ENCODE data around the gene MORN1.
A peak's percentile ranks its signal among the peaks of the same experiment; 100 is the strongest.

The MORN1 gene

GRCh38 chr1:2402420-2402819 lies 11.1 kb upstream of the MORN1 start:
- no peak for ATAC-seq
- TF ChIP-seq CSDC2 (CRISPR knock-in tag; IDR thresholded peaks at IDR 0.05) (no peak), ARNTL (CRISPR knock-in tag; IDR thresholded peaks at IDR 0.05; ENCODE audit: borderline replicate concordance, low read depth) (no peak), ZNF8 (CRISPR knock-in tag; IDR thresholded peaks at IDR 0.05) (no peak)

GRCh38 chr1:2400950-2401649 lies 9.7 kb upstream of the MORN1 start:
- no peak for TF ChIP-seq CSDC2 (CRISPR knock-in tag; IDR thresholded peaks at IDR 0.05)
- TF ChIP-seq ESRRG (CRISPR knock-in tag; IDR thresholded peaks at IDR 0.05): no peak
- no peak for TF ChIP-seq SNAI2 (CRISPR knock-in tag; IDR thresholded peaks at IDR 0.05)
- ATAC-seq: peak; percentile 15; the same call in 2 of the 3 replicates

- no peak for ATAC-seq
- TF ChIP-seq ZFP3 (CRISPR knock-in tag; IDR thresholded peaks at IDR 0.05) (no peak), CSRNP3 (CRISPR knock-in tag; IDR thresholded peaks at IDR 0.05) (no peak), PPARA (CRISPR knock-in tag; IDR thresholded peaks at IDR 0.05; ENCODE audit: borderline replicate concordance) (no peak), ZFP30 (CRISPR knock-in tag; IDR thresholded peaks at IDR 0.05) (no peak), SNAI2 (CRISPR knock-in tag; IDR thresholded peaks at IDR 0.05) (no peak), CSDC2 (CRISPR knock-in tag; IDR thresholded peaks at IDR 0.05) (no peak), ZNF8 (CRISPR knock-in tag; IDR thresholded peaks at IDR 0.05) (no peak), TOX (CRISPR knock-in tag; IDR thresholded peaks at IDR 0.05; ENCODE audit: borderline replicate concordance) (no peak), GLIS3 (CRISPR knock-in tag; IDR thresholded peaks at IDR 0.05) (no peak), ZNF565 (CRISPR knock-in tag; conservative IDR thresholded peaks at IDR 0.05; ENCODE audit: low read depth) (no peak), TSHZ2 (CRISPR knock-in tag; IDR thresholded peaks at IDR 0.05) (no peak), PATZ1 (CRISPR knock-in tag; IDR thresholded peaks at IDR 0.05; ENCODE audit: borderline replicate concordance) (no peak), TCF4 (CRISPR knock-in tag; IDR thresholded peaks at IDR 0.05; ENCODE audit: borderline replicate concordance) (no peak), POU6F1 (CRISPR knock-in tag; IDR thresholded peaks at IDR 0.05; ENCODE audit: borderline replicate concordance, low read depth) (no peak), BACH2 (CRISPR knock-in tag; IDR thresholded peaks at IDR 0.05; ENCODE audit: borderline replicate concordance) (no peak), ARNTL (CRISPR knock-in tag; IDR thresholded peaks at IDR 0.05; ENCODE audit: borderline replicate concordance, low read depth) (no peak)
Observed at GRCh38 chr1:2400576-2400909, 9.2 kb upstream of the MORN1 start.

- no peak for ATAC-seq
- TF ChIP-seq PPARA (CRISPR knock-in tag; IDR thresholded peaks at IDR 0.05; ENCODE audit: borderline replicate concordance) (no peak), TSHZ2 (CRISPR knock-in tag; IDR thresholded peaks at IDR 0.05) (no peak), ARNTL (CRISPR knock-in tag; IDR thresholded peaks at IDR 0.05; ENCODE audit: borderline replicate concordance, low read depth) (no peak), ZNF8 (CRISPR knock-in tag; IDR thresholded peaks at IDR 0.05) (no peak), TOX (CRISPR knock-in tag; IDR thresholded peaks at IDR 0.05; ENCODE audit: borderline replicate concordance) (no peak), ISL1 (CRISPR knock-in tag; IDR thresholded peaks at IDR 0.05) (no peak), CSRNP3 (CRISPR knock-in tag; IDR thresholded peaks at IDR 0.05) (no peak), OSR1 (CRISPR knock-in tag; IDR thresholded peaks at IDR 0.05) (no peak), CREB5 (CRISPR knock-in tag; IDR thresholded peaks at IDR 0.05; ENCODE audit: low read depth) (no peak), ZNF565 (CRISPR knock-in tag; conservative IDR thresholded peaks at IDR 0.05; ENCODE audit: low read depth) (no peak), SNAI2 (CRISPR knock-in tag; IDR thresholded peaks at IDR 0.05) (no peak)
Observed at GRCh38 chr1:2399890-2400575, 8.7 kb upstream of the MORN1 start.
